GM10248 (cell line): ENCODE measurements around the gene CCNB3.

ENCODE experiments used
- CTCF ChIA-PET: fragments of 300-600 bp; sonication (Branson Sonifier 250); formaldehyde crosslinking; extraction: SDS; loops from one replicate; lab custom pipeline; 2021; ENCODE audit warnings: antibody characterized with exemption; lab: Yijun Ruan, JAX
- POLR2A ChIA-PET: fragments of 350-650 bp; sonication (Branson Sonifier 250); formaldehyde crosslinking; extraction: SDS; loops from one replicate; lab custom pipeline; 2020; ENCODE audit warnings: antibody characterized with exemption; lab: Yijun Ruan, JAX
- DNase-seq: peaks from one replicate; pipeline ENCODE4 v3.0.0; 2012; ENCODE audit errors: extremely low spot score
- CTCF ChIP-seq: IDR thresholded peaks from 2 replicates; pipeline ENCODE4 v1.5.1; 2012; ENCODE audit warnings: mild to moderate bottlenecking, low read depth; ENCODE audit errors: extremely low read depth, missing control alignments, control extremely low read depth

Gene CCNB3

DNA sequence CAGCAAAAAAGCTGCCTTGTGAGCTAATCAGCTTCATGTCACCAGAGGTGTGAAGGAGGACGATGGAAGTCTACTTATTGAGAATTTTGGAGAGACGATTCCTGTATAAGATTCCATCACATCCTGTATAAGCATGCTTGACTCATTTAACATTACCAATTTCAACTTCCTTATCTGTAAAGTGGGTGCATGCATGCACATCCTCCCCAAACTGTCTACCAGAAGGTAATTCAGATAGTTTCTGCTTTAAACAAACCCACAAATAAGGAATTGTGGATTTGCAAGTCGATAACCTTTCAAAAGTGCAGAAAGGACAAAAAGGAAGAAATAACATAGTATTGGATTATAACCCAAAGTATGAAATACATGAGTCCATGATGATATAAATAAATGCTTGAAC lies 34.8 kb upstream of the CCNB3 start:
- POLR2A ChIA-PET = no interaction called here
- CTCF ChIA-PET = no interaction called here
- TF ChIP-seq CTCF = no peak
- DNase-seq = no peak

- ChIA-PET POLR2A (interaction anchor here (0.5 kb wide), 1 partner anchor 928 kb away, joined by 9 read pairs; no protein-coding TSS in a partner anchor), CTCF (no interaction called here)
- TF ChIP-seq CTCF = no peak
- DNase-seq = no peak
Observed at GRCh38 chrX:50180073-50180940, 24.3 kb upstream of the CCNB3 start.

DNA sequence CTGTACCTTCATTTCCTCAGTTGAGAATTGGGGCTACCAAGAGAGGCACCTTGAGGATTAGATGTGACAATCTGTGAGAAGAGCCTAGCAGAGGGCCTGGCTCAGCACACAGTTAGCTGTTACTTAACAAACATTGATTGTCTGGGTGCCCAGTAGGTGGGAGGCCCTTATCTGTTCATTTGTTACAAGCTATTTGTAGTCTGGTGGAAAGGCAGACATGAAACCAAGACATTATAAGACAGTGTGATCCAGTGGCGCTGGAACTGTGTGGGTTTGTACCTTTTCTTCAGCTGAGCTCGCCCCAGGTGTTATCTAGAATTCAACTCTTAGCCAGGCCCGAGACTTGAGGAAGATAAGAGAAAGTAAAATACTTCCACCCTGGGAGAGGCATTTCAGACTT lies 20.7 kb upstream of the CCNB3 start:
- ChIA-PET CTCF (no interaction called here), POLR2A (no interaction called here)
- TF ChIP-seq CTCF = no peak
- no peak for DNase-seq

DNA sequence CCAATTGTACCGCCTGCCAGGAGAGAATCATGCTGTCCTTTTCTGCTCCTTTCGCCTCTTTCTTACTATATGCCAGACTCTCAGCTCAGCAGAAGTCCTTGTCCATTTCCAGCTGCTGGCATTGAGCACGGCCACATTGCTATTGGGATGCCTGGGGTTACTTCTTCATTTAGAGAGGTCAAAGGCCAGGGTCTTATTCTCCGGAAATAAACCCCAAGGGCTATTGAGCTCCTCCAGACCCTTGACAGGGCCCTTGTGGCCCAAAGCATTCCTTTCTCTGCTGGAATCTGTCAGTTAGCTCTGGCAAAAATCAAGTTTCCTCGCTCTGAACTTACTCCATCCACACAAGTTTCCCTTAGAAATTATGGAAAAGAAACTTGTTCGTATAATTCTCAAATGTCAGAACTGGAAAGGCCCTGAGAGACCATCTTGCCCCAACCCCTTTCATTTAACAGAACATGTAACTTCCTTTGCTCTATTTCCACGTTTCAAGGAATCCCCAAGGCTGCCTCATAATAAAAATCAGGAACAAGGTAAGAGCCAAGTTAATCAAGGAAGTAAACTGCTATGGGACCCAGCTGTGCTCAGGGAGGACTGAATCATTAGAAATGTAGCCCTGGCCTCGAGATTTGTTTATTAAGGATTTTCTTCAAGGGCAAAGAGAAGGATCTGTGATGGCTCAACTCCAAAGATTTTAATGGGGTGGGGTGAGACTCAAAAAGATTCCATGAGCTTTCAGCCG lies 15.5 kb upstream of the CCNB3 start:
- POLR2A ChIA-PET = no interaction called here
- DNase-seq = no peak
- CTCF ChIA-PET = no interaction called here
- no peak for TF ChIP-seq CTCF

DNA sequence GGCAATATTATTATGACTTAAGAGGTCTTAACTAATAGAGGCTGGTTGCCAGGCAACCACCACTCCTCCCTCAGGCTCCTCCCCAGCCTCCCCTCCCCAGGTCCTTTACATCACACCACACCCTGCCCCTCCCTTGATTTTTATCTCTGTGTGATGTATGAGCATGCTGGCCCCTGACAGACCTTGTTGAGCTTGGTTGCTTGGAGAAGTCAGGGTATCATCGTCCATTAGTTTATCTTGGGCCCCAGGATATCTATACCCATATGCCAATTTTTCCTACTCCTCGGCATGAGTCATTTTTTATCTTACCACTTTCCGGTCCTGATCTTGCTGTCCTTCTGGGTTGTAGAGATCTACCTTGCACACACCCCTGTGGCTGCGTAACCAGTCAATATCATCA lies 6.2 kb upstream of the CCNB3 start:
- POLR2A ChIA-PET = no interaction called here
- CTCF ChIA-PET = no interaction called here
- no peak for TF ChIP-seq CTCF
- DNase-seq = no peak

DNA sequence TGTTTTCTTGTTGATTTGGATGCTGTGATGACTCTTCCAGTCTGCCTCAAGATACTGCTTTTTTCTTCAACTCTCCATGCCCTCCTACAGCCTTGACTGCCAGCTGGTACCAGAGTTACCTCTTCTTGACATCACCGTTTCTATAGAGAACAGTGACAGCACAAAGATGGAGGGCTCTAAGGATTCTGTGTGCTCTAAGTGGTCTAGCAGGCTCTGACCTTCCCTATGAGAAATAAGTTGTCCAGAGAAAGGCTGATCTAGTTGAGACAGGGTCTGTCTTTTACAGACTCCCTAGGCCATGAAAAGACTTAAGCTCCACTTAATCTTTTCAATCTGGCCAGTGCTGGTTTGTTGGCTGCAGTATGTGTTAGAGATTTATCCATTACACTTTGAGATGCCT lies 3.7 kb upstream of the CCNB3 start, which contains the start of gene AKAP4:
Gene AKAP4 (minus strand): TSS at position 101 of the 400 bp plus-strand sequence. CDS start 118 bp downstream, outside the sequence.
- TF ChIP-seq CTCF = no peak
- POLR2A ChIA-PET = no interaction called here

More for the DNA sequence above, 3.7 kb upstream of the CCNB3 start, which contains the start of gene AKAP4:
- CTCF ChIA-PET = no interaction called here
- no peak for DNase-seq
